Gastroesophageal sphincter (tissue), 3 donors: ENCODE measurements around the gene MYCN.

Experiments
- EP300 ChIP-seq: sonication (generic); formaldehyde crosslinking; IDR thresholded peaks from one replicate; pipeline ENCODE4 v1.6.1; 2017; ENCODE audit warnings: antibody characterized with exemption, mild to moderate bottlenecking
- POLR2A ChIP-seq, 2 donors: fragments of 450-650 bp; IDR thresholded peaks; one replicate each; pipeline ENCODE4 v1.6.1; 2017; ENCODE audit warnings: antibody characterized with exemption in 2 of 2, mild to moderate bottlenecking in 2 of 2, moderate library complexity in 1 of 2
- POLR2AphosphoS5 ChIP-seq: sonication (generic); formaldehyde crosslinking; IDR thresholded peaks from one replicate; pipeline ENCODE4 v1.6.1; 2017; ENCODE audit warnings: antibody characterized with exemption
- TF ChIP-seq, protein P1 (sequence below), 4 experiments: fragments of 200-600 bp in 2 of 4; fragments of 450-650 bp in 2 of 4; sonication (generic) in 1 of 4; IDR thresholded peaks; one replicate each; pipeline ENCODE4 v1.5.1; 2017 to 2019; ENCODE audit warnings: antibody characterized with exemption in 4 of 4, mild to moderate bottlenecking in 2 of 4, moderate library complexity in 2 of 4

DNA sequence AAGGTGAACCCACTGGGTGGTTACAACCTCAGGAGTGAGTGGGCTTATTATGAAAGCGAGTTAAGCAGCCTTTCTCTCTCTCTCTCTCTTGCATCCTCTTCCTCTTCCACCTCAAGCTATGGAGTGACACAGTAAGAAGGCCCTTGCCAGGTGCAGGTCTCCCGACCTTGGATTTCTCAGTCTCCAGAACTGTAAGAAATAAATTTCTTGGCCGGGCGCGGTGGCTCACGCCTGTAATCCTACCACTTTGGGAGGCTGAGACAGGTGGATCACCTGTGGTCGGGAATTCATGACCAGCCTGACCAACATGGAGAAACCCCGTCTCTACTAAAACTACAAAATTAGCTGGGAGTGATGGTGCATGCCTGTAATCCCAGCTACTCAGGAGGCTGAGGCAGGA is 14.4 kb downstream of the MYCN start:
- TF ChIP-seq, protein P1, sequence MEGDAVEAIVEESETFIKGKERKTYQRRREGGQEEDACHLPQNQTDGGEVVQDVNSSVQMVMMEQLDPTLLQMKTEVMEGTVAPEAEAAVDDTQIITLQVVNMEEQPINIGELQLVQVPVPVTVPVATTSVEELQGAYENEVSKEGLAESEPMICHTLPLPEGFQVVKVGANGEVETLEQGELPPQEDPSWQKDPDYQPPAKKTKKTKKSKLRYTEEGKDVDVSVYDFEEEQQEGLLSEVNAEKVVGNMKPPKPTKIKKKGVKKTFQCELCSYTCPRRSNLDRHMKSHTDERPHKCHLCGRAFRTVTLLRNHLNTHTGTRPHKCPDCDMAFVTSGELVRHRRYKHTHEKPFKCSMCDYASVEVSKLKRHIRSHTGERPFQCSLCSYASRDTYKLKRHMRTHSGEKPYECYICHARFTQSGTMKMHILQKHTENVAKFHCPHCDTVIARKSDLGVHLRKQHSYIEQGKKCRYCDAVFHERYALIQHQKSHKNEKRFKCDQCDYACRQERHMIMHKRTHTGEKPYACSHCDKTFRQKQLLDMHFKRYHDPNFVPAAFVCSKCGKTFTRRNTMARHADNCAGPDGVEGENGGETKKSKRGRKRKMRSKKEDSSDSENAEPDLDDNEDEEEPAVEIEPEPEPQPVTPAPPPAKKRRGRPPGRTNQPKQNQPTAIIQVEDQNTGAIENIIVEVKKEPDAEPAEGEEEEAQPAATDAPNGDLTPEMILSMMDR (IDR thresholded peaks at IDR 0.05) = no peak
- TF ChIP-seq POLR2A (IDR thresholded peaks at IDR 0.05) = no peak
- TF ChIP-seq POLR2AphosphoS5 = no peak
- TF ChIP-seq EP300 = no peak
